Liver (tissue), 3 donors: ENCODE results near the gene CNFN.

Experiments used
- FOXA1 ChIP-seq: IDR thresholded peaks from 2 replicates; pipeline ENCODE4 v1.6.1; 2016; ENCODE audit warnings: antibody characterized with exemption
- GABPA ChIP-seq, 2 donors: IDR thresholded peaks in 1 of 2; conservative IDR thresholded peaks in 1 of 2; 2 replicates each; pipeline ENCODE4 v1.6.1; 2016; ENCODE audit warnings: antibody characterized with exemption in 2 of 2, mild to moderate bottlenecking in 1 of 2, moderate library complexity in 1 of 2
- HNF4A ChIP-seq, 2 donors: conservative IDR thresholded peaks; 2 replicates each; pipeline ENCODE4 v1.6.1; 2016; ENCODE audit warnings: antibody characterized with exemption in 2 of 2, mild to moderate bottlenecking in 2 of 2
- RAD21 ChIP-seq, 2 donors: IDR thresholded peaks; 2 replicates each; pipeline ENCODE4 v1.6.1; 2016; ENCODE audit warnings: antibody characterized with exemption in 2 of 2, mild to moderate bottlenecking in 2 of 2
- TAF1 ChIP-seq: conservative IDR thresholded peaks from 2 replicates; pipeline ENCODE4 v1.6.1; 2016; ENCODE audit warnings: antibody characterized with exemption, mild to moderate bottlenecking
- YY1 ChIP-seq: IDR thresholded peaks from 2 replicates; pipeline ENCODE4 v1.6.1; 2016; ENCODE audit warnings: antibody characterized with exemption, mild to moderate bottlenecking
- TF ChIP-seq, protein P1 (sequence below): fragments of 150-350 bp; IDR thresholded peaks from 2 replicates; pipeline ENCODE4 v1.5.1; 2017; ENCODE audit warnings: improper control_type of control experiment, low read depth, low read length; ENCODE audit not compliant: missing input control
- TF ChIP-seq, protein P2 (sequence below): IDR thresholded peaks from 2 replicates; pipeline ENCODE4 v1.6.1; 2016; ENCODE audit warnings: antibody characterized with exemption
- TF ChIP-seq, protein P3 (sequence below): IDR thresholded peaks from 2 replicates; pipeline ENCODE4 v1.6.1; 2016; ENCODE audit warnings: antibody characterized with exemption
- donor health status: healthy.
- donor health status: healthy.

DNA sequence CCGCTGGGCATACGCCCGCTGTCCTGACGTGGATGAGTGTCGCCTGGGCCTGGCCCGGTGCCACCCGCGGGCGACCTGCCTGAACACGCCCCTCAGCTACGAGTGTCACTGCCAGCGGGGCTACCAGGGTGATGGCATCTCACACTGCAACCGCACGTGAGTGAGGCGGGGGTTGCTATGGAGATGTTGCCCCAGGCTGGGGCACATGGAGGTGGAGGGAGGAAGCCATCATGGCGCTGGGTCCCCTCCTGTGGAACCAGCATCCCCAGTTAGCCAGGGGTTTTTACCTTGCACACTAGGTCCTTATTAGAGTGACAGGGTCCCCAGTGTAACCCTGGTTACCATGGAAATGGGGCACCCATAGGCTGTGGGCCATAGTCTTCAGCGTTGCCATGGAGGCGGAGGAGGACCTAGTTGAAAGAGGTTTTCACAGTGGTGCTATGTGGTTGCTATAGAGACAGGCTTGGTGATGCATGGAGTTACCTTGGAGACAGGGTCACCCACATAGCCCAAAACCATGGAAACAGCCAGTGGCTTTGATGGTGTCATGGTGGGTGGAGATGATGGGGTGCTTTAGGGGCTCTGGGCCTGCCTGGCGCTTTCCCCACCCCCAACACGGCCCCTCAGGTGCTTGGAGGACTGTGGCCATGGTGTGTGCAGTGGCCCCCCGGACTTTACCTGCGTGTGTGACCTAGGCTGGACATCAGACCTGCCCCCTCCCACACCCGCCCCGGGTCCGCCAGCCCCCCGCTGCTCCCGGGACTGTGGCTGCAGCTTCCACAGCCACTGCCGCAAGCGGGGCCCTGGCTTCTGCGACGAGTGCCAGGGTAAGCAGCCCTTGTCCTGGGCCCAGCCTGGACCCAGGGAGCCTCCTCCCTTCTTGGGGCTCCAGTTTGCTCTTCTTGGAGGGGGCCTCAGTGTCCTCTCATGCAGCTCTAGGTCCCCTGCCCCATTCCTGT lies 37.5 kb downstream of the CNFN start:
- TF ChIP-seq, protein P1, sequence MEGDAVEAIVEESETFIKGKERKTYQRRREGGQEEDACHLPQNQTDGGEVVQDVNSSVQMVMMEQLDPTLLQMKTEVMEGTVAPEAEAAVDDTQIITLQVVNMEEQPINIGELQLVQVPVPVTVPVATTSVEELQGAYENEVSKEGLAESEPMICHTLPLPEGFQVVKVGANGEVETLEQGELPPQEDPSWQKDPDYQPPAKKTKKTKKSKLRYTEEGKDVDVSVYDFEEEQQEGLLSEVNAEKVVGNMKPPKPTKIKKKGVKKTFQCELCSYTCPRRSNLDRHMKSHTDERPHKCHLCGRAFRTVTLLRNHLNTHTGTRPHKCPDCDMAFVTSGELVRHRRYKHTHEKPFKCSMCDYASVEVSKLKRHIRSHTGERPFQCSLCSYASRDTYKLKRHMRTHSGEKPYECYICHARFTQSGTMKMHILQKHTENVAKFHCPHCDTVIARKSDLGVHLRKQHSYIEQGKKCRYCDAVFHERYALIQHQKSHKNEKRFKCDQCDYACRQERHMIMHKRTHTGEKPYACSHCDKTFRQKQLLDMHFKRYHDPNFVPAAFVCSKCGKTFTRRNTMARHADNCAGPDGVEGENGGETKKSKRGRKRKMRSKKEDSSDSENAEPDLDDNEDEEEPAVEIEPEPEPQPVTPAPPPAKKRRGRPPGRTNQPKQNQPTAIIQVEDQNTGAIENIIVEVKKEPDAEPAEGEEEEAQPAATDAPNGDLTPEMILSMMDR = no peak
- TF ChIP-seq, protein P2, sequence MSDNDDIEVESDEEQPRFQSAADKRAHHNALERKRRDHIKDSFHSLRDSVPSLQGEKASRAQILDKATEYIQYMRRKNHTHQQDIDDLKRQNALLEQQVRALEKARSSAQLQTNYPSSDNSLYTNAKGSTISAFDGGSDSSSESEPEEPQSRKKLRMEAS = no peak
- TF ChIP-seq YY1 (no peak), RAD21 (IDR thresholded peaks at IDR 0.05) (no peak), HNF4A (conservative IDR thresholded peaks at IDR 0.05) (no peak), TAF1 (no peak), FOXA1 (no peak), GABPA (IDR thresholded peaks at IDR 0.05 in 1 of 2, conservative IDR thresholded peaks at IDR 0.05 in 1 of 2) (no peak)
- TF ChIP-seq, protein P3, sequence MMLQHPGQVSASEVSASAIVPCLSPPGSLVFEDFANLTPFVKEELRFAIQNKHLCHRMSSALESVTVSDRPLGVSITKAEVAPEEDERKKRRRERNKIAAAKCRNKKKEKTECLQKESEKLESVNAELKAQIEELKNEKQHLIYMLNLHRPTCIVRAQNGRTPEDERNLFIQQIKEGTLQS = no peak
